PFSK-1 (cell line): ENCODE results near the gene POLR2F.

ENCODE experiments used
- POLR2AphosphoS5 ChIP-seq: IDR thresholded peaks from 2 replicates; pipeline ENCODE4 v1.6.1; 2012; ENCODE audit warnings: low read depth, mild to moderate bottlenecking, control low read depth, low read length, moderate library complexity
- REST ChIP-seq, 2 experiments: IDR thresholded peaks; 2 replicates each; pipeline versions ENCODE4 v1.6.1 to v1.8.0; 2011 to 2012; ENCODE audit warnings: low read depth in 2 of 2, low read length in 2 of 2, control low read depth in 1 of 2, inconsistent platforms in 1 of 2, mild to moderate bottlenecking in 1 of 2, moderate library complexity in 1 of 2; ENCODE audit not compliant: insufficient read depth in 1 of 2
- TAF1 ChIP-seq: IDR thresholded peaks from 2 replicates; pipeline ENCODE4 v1.6.1; 2012; ENCODE audit warnings: low read length, control low read depth, borderline replicate concordance; ENCODE audit not compliant: insufficient read depth

DNA sequence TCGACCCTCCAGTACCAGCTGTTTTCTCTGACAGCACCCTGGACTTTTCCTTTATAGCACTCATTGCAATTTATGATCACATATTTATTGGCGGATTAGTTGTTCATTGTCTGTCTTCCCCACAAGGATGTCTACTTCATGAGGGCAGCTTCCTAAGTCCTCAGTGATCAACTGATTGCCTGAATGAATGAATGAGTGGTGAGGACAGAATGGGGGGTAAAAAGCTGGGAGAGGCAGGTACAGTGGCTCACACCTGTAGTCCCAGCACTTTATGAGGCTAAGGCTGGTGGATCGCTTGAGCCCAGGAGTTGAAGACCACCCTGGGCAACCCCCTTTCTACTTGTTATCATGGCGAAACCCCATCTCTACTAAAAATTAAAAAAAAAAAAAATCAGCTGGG, 42.0 kb downstream of the POLR2F start:
- TF ChIP-seq REST (IDR thresholded peaks at IDR 0.05; ENCODE audit: insufficient read depth in 1 of 2, low read depth in 2 of 2, low read length in 2 of 2) (no peak), POLR2AphosphoS5 (no peak), TAF1 (no peak)
